Occipital lobe (tissue), 2 donors: Measurements from ENCODE around the gene MYO5B. TPM values are rescaled to one million over a fixed set of nuclear protein-coding genes. Genes with fewer than 3 reads are reported as not detected.

Source experiments
- DNase-seq: peaks from one replicate; lab custom pipeline; 2025; lab: John Stamatoyannopoulos, UW
- total RNA-seq: library from RNA; depleted of rRNA; stranded (reverse); fragments of >200 nt; gene quantifications from one replicate; pipeline ENCODE4 v1.2.3, GENCODE V29; 2014

MYO5B gene
- total RNA-seq, 1 donor from 2014 or later: 30.7 TPM

DNA sequence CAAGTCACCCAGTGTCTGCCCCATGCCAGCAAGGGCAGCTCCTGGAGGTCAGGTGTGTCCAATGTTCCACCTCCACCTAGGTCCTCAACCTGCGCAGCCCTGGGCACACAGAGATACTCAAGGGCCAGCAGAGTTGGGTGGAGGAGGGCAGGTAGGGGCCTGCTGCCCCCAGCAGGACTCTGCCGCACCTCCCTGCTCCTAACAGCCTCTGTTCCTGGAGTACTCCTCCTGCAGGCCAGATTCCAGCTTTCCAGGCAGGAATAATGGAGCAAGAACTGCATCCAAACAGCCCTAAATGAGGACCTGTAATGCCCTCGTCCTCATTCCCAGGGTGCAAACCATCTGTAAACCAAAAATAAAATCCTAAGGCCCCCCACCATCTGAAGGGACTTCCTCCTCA is 337.2 kb downstream of the MYO5B start:
- no peak for DNase-seq

DNA sequence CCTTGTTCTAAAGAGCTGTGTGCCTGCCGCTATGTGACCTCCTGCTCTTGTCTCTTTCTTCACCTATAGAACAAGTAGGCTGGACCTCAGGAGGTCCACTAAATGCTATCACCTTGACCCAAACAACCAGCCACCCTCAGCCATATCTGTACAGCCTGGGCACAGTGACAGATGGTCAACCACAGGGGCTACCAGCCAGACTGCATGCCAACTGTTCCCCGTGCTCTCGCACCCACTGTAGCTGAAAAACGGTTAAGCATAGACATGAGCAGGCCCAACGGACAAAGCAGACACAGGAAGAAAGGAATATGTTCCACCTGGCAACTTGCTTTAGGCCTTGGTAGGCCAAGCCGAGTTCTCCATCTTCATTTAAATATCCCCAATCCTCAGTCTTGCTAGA is 338.5 kb downstream of the MYO5B start:
- no peak for DNase-seq

DNA sequence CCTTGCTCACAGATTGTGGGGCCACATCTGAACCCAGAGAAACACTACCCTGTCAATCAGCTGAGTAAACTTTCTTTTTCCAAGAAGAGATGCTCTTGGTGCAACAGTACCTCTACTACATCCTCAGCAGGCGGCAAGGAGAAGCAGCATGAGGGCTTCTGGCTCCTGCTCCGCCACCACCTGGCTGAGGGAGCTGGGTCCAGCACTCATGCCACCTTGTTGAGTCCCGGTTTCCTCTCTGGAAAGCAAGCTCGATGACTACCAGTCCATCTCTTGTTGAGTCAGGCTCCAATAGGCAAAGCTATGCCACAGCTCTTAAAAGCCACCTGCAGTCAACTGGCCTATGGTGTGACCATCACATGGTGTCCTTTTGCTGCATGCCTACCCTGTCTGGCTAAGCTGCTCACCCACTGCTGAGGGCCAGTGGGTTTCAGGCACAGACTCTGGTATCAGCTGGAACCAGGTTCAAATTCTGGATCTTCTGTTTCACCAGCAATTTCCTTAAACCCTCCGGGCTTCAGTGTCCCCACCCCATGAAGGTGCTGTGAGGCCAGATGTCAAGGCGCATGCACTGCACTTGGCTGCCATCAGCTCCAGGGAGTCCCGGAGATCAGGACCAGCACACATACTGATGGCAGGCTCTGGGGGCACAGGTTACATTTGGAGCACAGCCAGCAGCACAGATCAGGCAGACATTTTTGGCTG is 339.1 kb downstream of the MYO5B start:
- DNase-seq: no peak

DNA sequence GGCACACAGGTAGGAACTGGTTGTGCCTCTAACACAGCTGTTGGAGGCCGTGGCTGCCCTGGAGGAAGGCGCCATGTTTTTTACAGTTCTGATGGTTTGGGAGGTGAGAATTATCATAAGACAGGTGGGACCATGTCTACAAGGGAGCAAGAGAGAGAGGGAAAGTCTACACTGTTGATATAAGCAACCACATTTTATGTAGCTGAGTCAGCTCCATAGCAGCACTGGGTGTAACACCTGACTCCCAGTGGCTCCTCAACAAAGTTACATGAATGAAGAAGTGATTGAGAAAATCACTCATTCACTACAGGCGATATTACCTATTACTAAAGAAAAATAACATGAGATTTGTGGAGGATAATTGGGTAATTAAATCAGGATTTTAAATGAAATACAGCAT is 340.3 kb downstream of the MYO5B start:
- DNase-seq: no peak

DNA sequence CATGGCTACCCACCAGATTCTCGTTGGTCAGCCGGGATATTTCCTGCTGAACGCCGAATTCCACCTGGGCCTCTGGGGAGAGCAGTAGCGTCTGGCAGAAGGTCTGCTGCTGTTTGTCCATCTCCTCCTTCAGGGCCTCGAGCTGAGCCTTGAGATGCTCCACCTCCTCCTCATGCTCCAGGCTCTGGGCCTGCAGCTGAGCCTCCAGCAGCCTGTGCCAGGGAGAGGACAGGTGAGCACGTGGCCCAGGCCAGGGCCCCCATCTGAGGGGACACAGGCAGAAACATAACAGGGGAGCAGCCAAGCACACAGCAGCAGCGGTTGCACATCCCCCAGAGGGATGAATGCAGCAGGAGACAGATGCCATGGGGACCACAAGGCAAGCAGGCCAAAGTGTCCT is 341.5 kb downstream of the MYO5B start:
- no peak for DNase-seq

DNA sequence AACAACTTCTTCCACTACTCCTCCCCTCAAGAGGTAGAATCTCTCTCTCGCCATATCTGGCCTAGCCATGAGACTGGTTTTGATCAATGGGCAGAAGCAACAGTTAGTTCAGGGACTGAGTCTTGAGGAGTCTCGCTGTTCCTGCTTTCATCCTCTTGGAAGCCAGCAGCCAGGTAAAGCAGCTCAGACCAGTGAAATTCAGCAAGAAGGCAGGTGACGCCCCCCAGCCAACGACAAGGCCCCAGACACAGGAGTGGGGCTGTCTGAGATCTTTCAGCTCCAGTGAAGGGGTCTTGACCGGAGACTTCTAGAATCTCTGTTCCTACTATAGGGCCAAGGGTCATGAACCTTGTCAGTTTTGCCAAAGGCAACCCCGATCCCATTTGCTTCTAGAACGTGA is 341.9 kb downstream of the MYO5B start:
- DNase-seq: no peak

DNA sequence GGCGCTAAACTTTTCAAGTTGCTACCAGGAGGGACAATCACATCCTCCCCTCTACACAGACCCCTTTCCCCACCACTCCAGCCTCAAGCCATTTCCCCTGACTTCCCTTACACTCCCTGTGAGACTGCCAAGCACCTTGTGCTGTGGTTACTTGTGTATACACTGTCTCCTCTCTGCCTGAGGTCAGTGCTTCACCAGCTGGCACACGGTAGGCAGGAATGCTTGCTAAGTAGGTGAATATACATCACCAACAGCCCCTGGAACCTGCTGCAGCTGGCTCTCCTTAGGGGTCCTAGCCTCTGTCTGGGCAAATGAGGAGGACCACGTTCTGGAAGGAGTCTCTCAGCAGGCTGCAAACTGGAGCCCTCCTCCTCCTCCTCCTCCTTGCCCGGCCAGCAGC is 343.3 kb downstream of the MYO5B start:
- no peak for DNase-seq

DNA sequence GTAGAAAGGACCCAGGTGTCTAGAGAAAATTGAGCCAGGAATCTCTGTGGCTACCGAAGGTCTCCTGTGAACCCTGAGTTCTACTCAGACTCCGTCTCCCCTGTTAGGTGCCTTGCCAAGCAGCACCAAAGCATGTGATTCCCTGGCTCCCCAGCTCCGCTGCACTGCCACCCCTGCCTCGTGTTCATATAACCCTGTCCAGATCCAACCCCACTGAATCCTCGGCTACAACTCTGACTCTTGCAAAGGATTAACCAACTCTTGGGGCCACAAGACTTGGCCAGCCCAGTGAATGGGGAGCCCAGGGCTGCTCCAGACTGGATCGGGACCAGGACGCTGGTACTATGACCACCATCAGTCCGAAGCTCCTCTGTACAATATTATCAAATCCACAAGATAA is 344.3 kb downstream of the MYO5B start:
- no peak for DNase-seq

DNA sequence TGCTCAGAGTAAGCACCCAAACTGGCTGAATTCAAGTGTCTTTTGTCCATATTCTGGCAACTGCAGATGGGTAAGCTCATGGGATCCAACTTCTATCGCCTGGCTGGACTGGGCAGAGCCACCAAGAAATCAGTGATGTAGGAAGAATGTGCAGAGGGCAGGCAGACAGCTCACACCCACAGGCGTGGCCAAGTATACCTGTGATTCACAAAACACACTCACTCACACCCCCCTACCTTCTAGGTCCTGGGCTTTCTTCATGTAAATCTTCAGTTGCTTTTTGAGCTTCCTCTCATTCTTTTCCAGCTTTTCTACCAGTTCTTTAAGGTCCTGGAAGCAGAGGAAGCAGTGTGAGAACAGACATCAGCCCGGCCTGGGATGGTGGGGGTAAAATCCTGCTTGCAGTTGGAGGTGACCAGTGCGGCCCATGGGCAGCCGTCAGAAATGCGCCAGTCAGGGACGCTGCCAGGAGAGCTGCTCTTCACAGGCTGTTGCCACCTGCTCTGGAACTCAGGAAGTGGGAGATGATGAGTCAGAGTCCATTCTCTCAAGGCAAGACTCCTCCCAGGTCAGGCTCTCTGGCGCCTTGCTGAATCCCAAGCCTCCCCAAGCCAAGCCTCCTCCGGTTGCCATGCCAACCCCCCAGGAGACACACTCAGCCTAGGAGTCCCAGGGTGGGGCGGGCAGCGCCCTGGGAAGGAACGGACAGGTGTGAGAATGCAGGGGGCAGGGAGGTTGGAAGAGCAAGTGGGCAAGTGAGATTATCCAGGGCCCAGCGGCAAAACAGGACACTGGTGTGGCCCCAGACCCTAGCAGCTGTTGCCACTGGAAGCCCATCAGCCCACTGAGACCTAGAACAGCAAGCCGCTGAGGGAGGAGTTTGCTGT is 345.4 kb downstream of the MYO5B start:
- DNase-seq: no peak

DNA sequence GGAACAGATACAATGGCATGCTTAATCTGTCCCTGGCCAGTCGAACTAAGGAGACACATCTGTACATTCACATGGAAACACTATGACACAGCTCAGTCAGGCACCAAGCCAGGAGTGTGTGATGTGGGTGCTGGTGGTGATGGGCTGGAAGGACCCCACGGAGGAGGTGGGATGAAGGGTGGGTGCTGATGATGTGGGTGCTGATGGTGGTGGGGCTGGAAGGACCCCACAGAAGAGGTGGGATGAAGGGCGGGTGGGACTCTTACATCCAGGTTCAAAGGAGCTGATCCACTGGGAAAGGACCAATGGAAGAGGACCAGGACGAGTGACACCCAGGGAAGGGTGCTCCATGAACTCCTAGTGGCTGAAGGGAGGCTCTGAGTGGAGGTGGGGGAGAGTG is 346.8 kb downstream of the MYO5B start:
- DNase-seq: no peak

DNA sequence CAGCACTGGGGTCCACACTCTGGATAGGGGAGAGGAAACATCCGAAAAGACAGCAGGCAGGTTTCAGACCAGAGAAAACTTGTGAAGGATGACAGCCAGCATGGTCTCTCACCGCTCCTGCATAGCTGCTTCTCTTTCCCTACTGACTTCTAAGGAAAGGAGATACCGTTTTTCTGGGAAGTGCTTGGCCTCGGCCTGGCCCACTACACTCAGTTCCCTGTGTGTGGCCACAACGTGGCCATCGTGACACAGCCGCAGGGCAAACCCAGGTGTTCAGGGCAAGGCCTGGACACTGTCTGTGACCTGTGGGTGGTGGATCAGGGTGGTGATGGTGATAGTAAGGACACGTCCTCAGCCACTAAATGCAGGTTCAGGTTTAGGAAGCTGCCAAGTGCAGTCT is 347.4 kb downstream of the MYO5B start:
- no peak for DNase-seq

DNA sequence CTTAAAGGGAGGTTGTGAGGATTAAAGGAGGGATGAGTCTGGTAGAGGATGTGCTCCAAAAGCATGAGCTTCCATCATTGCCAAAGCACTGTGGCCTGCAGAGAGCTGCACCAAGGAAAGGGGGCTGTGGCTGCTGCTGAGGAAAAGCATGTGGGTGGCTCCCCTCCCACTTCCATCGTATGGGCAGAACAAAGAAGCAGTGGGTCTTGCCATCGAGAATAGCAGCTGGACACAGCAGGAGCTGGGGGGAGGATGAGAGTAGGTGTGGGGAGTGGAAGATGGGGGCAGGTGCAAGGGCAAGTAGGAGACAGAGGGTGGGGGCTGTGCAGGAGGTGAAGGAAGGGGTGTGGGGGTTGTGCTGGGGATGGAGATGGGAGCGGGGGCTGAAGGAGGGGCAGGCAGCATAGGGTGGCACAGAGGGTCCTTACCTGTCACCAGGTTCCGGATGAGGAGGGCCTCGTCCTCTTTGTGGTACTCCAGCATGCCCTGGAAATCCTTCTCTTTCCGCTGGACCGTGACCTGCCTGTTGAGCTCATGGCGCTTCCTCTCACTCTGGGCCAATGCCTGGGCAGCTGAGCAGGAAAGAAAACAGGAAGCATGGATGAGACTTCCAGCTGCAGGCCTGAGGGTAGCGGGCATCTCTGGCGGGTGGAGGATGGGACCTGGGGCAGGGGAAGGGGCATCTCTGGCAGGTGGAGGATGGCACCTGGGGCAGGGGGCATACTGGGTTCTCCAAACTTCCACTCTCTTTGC is 348.1 kb downstream of the MYO5B start:
- no peak for DNase-seq

DNA sequence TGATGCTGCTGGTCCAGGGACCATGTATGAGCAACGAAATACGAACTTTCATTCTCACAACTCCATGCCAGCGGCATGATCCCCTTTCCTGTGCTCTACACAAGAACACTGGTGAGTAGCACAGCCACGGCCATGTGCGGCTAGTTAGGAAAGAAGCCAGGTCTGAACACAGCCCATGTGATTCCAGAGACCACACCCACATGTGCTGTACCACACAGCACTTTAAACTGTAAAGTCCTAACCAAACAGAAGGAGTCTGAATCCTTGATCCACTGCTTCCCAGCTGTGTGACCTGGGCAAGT is 348.6 kb downstream of the MYO5B start:
- DNase-seq: no peak

DNA sequence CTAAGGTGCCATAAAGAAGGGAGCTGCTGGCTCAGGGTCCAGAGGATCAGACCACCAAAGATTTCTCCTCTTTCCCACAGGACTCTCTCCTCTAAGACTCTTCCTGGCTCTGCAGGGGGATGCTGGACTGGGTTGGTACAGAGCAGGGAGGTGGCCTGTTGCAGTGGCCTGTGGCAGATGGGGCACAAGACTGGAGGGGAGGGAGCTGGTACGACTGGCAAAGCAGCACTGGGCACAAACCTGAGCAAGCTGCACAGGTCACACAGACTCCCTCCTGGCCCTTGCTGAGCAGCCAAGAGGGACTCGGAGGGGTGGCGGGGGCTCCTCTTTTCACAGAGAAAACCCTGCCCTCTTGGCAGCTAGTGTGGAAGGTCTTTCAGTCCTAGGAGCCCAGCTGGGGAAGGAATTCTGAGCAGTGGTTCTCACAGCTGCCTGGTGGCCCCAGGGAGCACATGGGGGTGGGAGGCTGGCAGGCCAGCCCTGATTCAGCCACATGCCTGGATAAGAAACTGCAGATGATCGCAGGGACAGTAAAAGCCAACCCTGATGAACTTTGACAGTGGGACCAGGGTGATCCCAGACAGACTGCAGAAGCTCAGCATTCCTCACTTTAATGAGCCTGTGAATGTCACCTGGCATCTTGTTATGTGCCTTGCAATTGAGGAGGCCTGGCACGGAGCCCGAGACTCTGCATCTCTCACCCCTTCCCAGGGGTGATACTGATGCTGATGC is 349.2 kb downstream of the MYO5B start:
- no peak for DNase-seq

DNA sequence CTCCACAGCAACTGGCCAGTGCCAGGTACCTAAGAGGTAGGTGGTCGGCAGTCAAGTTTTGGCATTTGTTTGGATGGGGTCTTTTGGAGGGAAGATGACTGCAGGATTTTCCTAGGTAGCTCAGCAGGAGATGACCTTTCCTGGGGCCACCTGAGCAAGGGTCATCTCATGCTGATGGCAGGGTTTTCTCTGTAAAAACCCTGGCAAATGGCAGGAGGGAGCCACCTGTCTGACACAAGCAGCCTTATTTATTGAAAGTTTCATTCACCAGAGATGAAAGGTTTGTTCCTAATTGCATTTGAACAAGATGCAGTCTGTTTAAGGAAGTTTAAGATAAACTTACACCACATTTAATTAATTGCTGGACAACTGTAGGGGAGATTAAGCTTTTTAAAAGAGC is 350.0 kb downstream of the MYO5B start:
- no peak for DNase-seq

DNA sequence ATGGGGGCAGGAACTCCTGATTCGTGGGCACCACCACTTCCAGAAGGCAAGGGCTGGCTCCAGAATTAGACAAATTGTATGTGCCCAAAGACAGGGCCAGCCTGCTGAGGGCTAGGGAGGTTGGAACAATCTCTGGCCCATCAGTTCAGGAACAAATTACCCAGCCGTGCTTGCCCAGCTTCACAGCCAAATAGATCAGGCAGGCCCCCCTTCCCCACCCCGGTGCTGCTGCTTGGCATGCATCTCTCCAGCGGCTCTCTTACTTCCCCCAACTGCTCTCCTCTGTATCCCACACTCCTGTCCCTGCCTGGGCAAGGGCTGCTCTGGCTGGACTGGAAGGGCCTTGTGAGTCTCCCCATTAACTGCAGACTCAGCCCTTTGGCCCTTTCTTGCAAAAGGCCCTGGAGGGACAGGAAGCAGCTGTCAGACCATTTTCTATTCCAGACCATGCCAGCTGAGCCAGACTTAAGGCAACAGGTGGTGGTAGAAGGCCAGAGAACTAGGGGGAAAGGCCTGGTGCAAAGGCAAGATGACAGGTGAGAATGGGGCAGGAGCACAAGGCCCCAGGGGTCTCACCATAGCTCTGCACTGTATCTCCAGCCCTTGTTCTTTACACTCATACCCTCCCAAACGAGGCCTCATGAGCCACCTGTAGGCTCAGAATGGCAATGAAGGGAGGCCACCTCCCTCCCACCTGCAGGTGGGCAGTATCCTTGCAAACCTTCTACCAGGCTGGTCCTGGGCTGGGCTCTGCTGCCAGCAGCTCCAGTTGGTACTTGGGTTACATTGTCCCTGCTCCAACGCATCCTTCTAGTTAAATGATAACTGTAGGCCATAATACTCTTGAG is 350.9 kb downstream of the MYO5B start:
- DNase-seq: no peak

DNA sequence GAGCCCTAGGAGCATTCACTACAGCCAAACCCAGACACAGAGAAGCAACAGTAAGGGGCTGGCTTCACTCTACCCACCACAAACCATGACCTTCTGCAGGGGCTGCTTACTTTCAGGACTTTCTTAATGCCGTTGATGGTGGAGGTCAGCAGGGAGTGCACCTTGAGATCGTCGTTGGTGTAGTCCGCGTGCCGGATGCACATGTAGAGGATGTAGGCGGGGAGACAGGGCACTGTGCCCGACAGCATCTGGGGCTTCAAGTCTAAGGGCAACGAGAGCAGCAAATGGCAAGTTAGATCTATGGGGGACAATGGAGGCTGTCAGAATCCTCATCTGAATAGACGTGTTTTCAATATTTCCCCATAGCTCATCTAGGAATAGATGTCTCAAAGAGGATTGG is 351.8 kb downstream of the MYO5B start:
- DNase-seq: no peak

DNA sequence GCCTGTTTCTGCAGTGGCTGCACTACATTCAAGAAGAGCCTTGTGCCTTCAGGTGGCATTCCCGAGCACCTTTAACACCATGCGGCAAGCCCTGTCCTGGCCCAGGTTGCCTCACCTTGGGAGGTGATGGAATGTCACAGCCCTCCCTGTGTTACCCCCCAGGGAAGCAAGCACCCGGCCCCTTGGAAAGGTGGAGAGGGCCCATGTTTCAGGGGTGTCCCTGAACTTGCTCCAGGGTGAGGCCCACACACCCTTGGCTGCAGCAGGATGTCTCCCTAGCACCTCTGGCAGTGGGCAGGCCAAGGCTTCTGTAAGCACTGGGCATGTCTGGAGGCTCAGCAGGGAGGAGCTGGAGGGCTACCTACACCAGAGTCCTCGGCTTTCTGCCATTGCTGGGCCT is 352.3 kb downstream of the MYO5B start:
- no peak for DNase-seq

DNA sequence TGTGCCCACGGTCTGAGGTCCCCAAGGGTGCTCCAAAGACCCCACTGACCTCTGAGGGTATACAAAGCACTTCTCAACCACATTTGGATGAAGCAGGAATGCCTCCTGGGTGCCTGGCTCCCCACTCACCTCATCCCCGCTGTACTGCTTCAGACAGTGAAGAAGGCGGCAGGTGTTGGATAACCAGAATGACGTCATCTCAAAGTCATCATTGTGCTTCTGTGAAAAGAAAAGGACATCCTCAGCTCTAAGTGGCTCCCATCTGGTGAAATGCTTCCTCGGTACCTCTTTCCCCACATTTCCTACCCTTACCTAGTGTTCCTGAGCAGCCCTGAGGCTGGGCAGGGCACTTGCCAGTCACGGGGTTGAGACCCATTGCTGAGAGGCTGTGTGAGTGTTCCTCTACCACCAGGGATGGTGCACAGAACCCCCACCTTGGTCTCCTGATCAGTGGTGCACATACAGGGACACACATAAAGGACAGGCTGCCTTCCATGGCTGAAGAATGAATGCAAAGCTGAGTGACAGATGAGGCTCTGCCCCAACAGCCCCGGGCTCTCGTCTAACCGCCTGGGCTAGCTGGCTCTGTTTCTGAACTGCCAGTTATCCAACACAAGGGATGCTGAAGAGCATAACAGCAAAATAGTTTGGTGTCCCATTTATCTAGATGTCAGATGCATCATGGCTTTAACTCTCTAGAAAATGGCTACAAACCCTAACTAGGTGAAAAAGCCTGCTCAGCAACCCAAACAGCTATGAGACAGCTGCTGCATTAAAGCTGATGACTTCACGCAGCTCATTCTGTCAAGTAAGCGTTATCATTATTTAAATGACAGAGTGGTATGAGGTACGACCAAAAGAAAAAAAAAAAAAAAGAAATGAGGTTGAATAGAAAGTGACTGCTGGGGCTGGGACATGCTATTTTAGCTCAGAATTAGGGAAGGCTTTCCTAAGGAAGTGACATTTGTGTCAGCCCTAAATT is 353.4 kb downstream of the MYO5B start:
- no peak for DNase-seq

DNA sequence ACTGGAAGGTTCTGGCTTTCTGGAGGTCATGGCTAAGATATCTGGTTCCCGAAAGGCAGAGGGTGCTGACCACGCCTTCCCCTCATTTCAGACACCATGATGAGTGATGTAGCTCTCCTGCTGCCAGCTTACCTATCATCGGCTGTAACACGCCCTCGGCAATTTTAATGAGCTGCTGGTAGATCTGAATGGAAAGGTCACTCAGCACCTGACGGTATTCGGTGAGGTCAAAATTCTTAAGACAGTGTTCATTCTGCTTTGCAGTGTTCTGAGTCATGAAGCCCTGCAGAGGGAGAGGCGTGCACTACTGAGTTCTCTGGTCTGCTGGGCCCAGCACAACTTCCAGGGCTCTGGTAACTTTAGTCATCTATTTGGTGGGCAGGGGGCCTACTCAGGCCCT is 355.9 kb downstream of the MYO5B start:
- no peak for DNase-seq
